ENCODE measurements around the gene COPG2. TPM values are rescaled to one million over a fixed set of nuclear protein-coding genes. Genes with fewer than 3 reads are reported as not detected.
"Not testable (repeated sequence)": the region's sequence is repeated elsewhere in the genome, so short reads cannot be mapped to it uniquely, and the experiment has no call there.

The COPG2 gene
- total and polyA plus RNA-seq, 2 experiments from 2014 or later = 4.9 to 66.3 TPM

DNA sequence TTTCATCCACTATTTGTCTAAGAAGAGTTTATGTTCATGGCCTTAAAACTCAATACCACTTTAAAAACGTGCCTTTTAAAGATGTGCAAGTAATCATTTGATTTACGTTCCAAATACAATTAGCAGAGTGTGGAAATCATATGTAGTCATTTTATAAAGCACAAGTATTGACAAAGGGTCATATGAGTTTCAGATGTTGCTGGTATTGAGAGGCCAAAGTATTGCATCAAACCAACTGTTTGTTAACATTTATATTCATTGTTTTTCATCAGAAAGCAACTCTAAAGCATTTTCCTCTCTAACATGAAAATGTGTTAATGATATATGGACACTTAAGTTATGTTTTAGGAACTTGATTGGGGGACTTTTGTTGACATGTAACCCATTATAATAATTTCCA, 29.3 kb upstream of the COPG2 start (continued):
- TF ChIP-seq REST (IDR thresholded peaks at IDR 0.05; ENCODE audit: unreplicated experiment) (no peak), CREB1 (CRISPR knock-in tag; IDR thresholded peaks at IDR 0.05; ENCODE audit: low read depth) (no peak), EZH2 (IDR thresholded peaks at IDR 0.05; ENCODE audit: low read depth, unreplicated experiment) (no peak), NANOG (IDR thresholded peaks at IDR 0.05; ENCODE audit: borderline replicate concordance) (no peak), STAT1 (IDR thresholded peaks at IDR 0.05; ENCODE audit: unreplicated experiment) (no peak), EZH2phosphoT487 (IDR thresholded peaks at IDR 0.05; ENCODE audit: unreplicated experiment) (no peak), ZNF114 (CRISPR knock-in tag; IDR thresholded peaks at IDR 0.05) (no peak), JUNB (IDR thresholded peaks at IDR 0.05; ENCODE audit: unreplicated experiment) (no peak)
- TF ChIP-seq, protein P1, sequence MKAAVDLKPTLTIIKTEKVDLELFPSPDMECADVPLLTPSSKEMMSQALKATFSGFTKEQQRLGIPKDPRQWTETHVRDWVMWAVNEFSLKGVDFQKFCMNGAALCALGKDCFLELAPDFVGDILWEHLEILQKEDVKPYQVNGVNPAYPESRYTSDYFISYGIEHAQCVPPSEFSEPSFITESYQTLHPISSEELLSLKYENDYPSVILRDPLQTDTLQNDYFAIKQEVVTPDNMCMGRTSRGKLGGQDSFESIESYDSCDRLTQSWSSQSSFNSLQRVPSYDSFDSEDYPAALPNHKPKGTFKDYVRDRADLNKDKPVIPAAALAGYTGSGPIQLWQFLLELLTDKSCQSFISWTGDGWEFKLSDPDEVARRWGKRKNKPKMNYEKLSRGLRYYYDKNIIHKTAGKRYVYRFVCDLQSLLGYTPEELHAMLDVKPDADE (IDR thresholded peaks at IDR 0.05) = no peak

DNA sequence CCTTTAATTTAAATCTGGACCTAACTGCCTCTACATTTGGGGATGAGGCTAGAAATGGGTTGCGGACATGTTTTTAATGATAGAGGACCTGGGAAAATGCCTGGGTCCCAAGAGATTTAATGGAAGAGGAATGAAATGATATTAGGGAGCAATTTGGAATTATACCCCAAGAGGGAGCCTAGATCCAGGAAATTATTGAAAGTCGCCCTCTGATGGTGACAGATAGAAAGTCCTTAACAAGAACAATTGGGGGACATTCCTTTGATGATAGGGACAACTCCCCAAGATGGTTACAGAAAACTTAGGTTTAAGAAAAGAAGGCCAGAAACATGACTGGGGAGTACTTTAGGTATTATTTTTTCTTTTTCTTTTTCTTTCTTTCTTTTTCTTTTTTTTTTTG, 27.3 kb upstream of the COPG2 start:
- Mint-ChIP-seq H3K27me3 (ENCODE audit: insufficient read depth, low read depth, poor library complexity) (peaks cover 4% of the 10 kb centered on the region), H3K9me3 (peaks cover 14% of the 10 kb centered on the region), H3K36me3 (ENCODE audit: low read depth) (no peaks in the 10 kb centered on the region), H3K4me3 (no peak overlapping the region), H3K27ac (no peak overlapping the region), H3K4me1 (no peaks in the 10 kb centered on the region)
- no peaks in the 10 kb centered on the region for H3F3A ChIP-seq (replicated peaks; ENCODE audit: low read depth)
- no peak overlapping the region for H2AFZ ChIP-seq
- DNase-seq (ENCODE audit: low spot score) = peak; percentile 80
- TF ChIP-seq POLR2AphosphoS5 (IDR thresholded peaks at IDR 0.05; ENCODE audit: low read depth) (no peak), CTCF (conservative IDR thresholded peaks at IDR 0.05; ENCODE audit: low read depth in 2 of 2) (peak; percentile 72)
- H3K36me3 ChIP-seq (ENCODE audit: insufficient read depth) = no peaks in the 10 kb centered on the region
- no peaks in the 10 kb centered on the region for H3K27me3 ChIP-seq (ENCODE audit: insufficient read depth)
- H4K20me1 ChIP-seq (replicated peaks; ENCODE audit: insufficient read depth) = no peaks in the 10 kb centered on the region
- peak; percentile 71 for ATAC-seq
- H3K9me2 ChIP-seq (ENCODE audit: insufficient read depth) = no peaks in the 10 kb centered on the region
- no peaks in the 10 kb centered on the region for H3K4me1 ChIP-seq (ENCODE audit: insufficient read depth)
- H3K27ac ChIP-seq (ENCODE audit: low read depth) = no peak overlapping the region
- no peak overlapping the region for H3K4me2 ChIP-seq
- no peaks in the 10 kb centered on the region for H3K79me2 ChIP-seq (replicated peaks; ENCODE audit: insufficient read depth)
- no peak overlapping the region for H3K4me3 ChIP-seq

- not testable (repeated sequence) for H3K4me1 ChIP-seq (ENCODE audit: insufficient read depth); H3K36me3 ChIP-seq (ENCODE audit: insufficient read depth); H3K27me3 Mint-ChIP-seq (ENCODE audit: insufficient read depth, low read depth, poor library complexity); H3K9me2 ChIP-seq (ENCODE audit: insufficient read depth); H3K27me3 ChIP-seq (ENCODE audit: insufficient read depth); H3K27ac ChIP-seq (ENCODE audit: low read depth); H3K4me3 ChIP-seq; H2AFZ ChIP-seq; H4K20me1 ChIP-seq (replicated peaks; ENCODE audit: insufficient read depth); H3K4me2 ChIP-seq; H3K4me1 Mint-ChIP-seq; DNase-seq (ENCODE audit: low spot score); H3K4me3 Mint-ChIP-seq; H3K36me3 Mint-ChIP-seq (ENCODE audit: low read depth); H3K79me2 ChIP-seq (replicated peaks; ENCODE audit: insufficient read depth); H3F3A ChIP-seq (replicated peaks; ENCODE audit: low read depth); ATAC-seq; H3K27ac Mint-ChIP-seq
- peaks cover 20% of the 10 kb centered on the region for H3K9me3 Mint-ChIP-seq
These were observed 23.8 kb upstream of the COPG2 start for GRCh38 chr7:130692396-130692795.
